HS-27A (cell line): ENCODE measurements around the gene SGIP1.
"Not testable (repeated sequence)": the region's sequence is repeated elsewhere in the genome, so short reads cannot be mapped to it uniquely, and the experiment has no call there.

Experiments
- DNase-seq: peaks from one replicate; pipeline ENCODE4 v3.0.0-alpha.2; 2012; ENCODE audit warnings: low read depth, missing footprints

The SGIP1 gene

GRCh38 chr1:66770240-66770639 is 236.3 kb downstream of the SGIP1 start:
- DNase-seq: no peak

- no peak for DNase-seq
Measured at GRCh38 chr1:66770694-66771093, 236.7 kb downstream of the SGIP1 start.

DNA sequence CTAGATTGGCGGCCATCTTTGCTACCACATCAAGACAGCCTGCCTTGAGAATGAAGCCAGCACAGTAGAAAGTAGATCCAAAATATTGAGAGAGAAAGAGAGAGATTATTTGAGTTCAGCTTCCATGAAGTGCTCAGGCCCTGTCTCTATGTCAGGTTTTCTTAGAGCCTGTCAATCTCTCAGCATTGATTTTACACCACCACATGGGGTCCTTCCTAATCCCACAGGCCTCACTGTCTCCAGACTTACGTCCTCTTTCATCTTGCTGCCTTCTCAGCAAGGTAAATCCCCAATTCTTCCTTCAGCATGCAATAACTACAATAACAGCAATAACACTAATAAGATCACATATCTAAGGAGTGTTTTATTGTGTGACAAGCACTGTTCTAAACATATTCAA is 239.3 kb downstream of the SGIP1 start:
- no peak for DNase-seq

DNA sequence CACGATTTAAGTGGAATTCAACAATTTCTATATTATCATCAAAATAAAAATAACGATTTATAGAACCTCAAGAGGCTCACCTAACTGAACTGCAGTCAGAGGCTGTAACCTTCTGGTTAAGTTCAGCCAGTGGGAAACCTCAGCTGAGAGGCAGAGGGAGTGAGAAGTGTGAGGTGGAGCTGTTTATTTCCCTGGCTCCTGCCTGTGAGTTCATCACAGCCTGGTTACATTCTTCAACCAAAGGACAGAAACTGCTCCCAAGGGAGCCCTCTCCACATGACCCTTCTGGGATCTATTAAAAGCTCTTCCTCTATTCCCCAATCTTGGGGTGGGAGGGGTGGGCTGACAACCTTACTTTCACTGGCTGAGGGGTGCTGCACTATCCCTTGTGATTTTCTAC is 240.5 kb downstream of the SGIP1 start:
- no peak for DNase-seq

DNA sequence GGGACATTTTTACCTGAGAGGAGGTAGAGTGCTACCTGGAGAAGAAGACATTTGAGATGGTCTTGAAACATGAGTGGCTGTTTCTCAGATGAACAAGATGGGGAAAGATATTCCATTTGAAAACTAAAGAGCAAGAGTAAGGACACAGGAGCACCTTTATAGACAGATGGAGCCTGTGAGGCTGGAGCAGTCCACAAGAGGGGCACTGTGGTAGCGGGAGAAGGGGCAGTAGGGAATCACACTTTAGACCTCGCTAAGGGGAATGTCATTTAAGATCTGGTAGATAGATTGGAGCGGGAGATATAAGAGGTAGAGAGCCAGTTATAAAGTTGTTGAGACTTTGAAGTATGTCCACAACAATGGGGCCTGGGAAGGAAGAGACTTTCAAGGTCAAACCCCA is 241.7 kb downstream of the SGIP1 start:
- no peak for DNase-seq

DNA sequence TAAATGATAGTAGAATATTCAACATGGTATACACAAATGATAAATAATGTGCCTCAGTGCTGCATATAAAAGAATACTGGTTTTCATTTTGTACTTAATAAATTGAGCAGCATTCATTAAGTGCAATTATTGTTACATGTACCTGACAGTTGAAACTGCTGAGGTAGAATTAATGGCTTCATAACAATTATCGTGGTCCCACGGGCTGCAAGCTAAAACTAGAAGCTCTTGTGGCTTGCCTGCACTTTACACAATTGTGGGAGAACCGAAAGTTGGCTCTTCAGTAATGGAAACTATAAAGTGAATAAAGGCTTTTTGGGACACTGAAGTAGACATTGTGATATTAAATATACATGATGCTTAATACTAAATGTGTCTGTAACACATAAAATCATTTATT is 243.9 kb downstream of the SGIP1 start:
- no peak for DNase-seq

DNA sequence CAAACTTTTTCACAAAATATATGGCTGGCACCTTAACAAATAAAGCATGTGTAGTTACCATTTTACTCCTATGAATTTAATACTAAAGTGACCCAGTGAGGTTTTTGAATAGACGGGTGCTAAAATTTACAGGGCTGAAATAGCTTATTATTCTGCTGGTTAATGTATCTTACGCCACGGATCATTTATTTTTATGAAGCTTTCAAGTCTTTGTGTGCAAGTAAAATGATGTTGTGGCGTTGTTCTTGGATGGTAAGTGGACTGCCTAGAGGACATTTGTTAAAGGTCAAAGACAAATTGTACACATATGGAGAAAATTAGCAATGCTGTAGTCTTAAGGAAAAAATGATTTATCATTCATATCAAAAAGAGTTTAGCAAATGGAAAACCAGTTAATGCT is 244.3 kb downstream of the SGIP1 start:
- DNase-seq: no peak

DNA sequence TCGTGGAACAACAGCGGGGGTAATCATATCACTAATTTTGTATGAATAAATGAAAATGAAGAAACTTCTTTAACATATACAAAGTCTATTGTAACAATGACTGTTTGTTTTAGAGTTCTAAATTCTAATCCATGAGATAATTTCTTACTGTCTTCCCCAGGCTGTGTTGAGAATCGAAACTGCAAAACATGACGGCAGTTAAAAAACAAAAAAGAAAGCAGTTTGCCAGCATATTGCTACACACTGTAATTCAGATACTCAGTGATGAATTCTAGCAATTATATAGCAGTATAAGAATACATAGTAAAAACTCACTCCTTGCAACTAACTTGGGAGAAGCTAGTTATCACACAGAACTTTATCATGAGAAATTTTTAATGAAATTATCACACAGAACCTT is 245.0 kb downstream of the SGIP1 start:
- DNase-seq: no peak

DNA sequence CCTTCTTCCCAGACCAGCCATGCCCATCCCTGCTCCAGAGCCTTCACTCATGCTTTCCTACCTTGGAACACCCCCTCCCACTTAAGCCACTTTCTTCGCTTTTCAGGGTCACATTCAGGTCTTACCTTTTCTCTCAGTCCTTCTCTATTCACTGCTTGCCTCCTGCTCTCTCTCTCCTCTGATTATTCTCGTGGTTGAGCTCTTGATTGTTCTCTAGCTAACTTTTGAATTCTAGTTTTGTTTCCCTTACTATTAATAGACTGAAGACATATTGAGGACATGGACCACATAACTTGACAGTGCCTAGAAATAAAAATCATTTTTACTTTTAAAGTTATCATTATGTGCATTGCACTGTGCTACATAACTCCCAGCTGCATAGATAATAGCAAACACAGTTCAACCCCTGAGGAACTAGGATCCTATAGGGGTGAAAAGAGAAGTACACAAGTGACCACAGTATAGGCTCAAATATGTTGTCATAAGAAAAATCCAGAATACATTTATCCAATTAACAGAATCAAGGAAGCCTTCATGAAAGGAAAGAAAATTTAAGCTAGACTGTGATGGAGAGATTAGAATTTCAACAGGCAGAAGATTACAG is 245.6 kb downstream of the SGIP1 start:
- DNase-seq: no peak

- DNase-seq: not testable (repeated sequence)
Measured at GRCh38 chr1:66785800-66786199, 251.8 kb downstream of the SGIP1 start.

- DNase-seq: no peak
Measured at GRCh38 chr1:66787641-66788040, 253.7 kb downstream of the SGIP1 start.

DNA sequence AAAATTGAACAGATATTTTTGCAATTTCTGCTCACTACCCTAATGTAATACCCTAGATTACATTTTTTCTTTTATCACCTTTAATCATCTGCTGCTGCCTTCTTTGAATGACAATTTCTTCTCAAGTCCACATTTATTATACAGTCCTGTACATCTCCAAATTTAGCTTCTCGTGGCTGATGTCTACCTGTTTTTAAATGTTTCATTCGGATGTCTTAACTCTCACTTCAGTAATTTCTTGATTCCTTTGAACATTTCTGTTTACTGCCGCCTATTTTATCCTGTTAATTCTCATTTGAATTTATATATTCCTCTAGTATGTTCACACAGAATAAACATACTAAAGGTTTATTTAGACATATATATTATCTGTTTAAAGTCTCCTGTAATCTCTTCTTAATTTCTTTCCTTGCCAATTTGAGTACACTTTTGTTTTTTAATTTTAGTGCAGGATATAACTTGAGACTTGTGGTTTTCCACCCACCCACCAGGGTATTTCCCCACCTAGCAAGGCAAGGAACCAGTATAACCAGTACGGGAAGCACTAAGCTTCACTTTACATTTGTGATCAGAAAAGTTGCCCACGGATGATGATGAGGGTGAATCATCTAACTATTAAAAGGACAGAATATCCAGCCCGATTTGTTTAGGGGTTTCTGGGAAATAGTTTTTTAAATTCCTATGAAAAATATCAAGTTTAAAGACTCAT is 254.4 kb downstream of the SGIP1 start:
- DNase-seq: no peak

DNA sequence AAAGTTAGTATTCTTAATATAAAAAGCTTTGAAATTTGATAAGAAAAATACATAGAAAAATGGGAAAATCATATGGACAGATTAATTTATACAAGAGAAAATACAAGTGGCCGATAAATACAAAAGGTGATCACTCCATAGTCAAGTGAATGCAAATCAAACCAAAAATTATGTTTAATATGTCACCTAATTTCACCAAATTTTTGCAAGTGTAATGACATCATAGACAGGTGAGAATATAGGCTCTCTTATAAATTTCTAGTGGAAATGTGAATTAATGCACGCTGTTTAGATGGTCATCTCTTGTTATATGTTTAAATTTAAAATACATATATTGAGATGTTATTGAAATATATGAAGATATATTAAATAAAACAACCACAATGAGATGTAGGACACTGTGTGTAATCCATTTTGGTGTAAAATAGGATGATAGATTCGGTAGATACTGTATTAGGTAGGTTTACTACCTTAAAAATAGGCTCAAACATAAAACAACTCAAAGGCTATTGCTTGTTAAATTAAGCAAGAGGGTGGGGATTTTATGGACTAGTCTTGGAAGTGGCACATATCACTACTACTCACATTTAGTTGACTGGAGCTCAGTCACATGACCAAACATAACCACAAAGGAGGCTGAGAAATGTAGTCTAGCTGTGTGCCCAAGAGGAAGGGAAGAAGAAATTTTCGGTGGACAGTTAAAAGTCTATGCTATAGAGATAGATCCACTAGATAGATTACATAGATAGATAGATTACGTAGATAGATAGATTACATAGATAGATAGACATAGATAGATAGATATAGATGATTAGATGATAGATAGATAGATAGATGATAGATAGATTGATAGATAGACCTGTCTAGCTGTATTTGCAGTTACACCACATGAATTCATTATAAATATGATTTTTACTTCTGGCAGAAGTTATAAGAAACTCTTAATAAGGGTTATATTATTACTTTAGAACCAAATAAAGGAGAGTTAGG is 258.0 kb downstream of the SGIP1 start:
- DNase-seq: no peak

DNA sequence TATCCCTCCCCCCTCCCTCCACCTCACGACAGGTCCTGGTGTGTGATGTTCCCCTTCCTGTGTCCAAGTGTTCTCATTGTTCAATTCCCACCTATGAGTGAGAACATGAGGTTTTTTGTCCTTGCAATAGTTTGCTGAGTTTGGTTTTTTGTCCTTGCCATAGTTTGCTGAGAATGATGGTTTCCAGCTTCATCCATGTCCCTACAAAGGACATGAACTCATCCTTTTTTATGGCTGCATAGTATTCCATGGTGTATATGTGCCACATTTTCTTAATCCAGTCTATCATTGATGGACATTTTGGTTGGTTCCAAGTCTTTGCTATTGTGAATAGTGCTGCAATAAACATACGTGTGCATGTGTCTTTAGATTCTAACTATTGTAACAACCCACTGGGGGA is 261.9 kb downstream of the SGIP1 start:
- DNase-seq: not testable (repeated sequence)
